Mucosa of rectum (tissue), 2 donors: ENCODE data around the gene ANGPTL1.

Source experiments
- H3K27ac ChIP-seq, 2 donors: one replicate each; pipeline ENCODE4 v1.7.0; 2013; ENCODE audit warnings: inconsistent platforms in 2 of 2, low read depth in 2 of 2, low read length in 2 of 2
- H3K27me3 ChIP-seq, 2 donors: one replicate each; pipeline ENCODE4 v1.7.0; 2013; ENCODE audit warnings: low read length in 2 of 2; ENCODE audit not compliant: control insufficient read depth in 2 of 2, insufficient read depth in 2 of 2
- H3K36me3 ChIP-seq, 2 donors: one replicate each; pipeline ENCODE4 v1.7.0; 2013; ENCODE audit warnings: low read length in 2 of 2; ENCODE audit not compliant: control insufficient read depth in 2 of 2, insufficient read depth in 2 of 2
- H3K4me1 ChIP-seq, 2 donors: one replicate each; pipeline ENCODE4 v1.7.0; 2013; ENCODE audit warnings: low read length in 2 of 2, mild to moderate bottlenecking in 1 of 2; ENCODE audit not compliant: control insufficient read depth in 2 of 2, insufficient read depth in 2 of 2
- H3K4me3 ChIP-seq, 2 donors: one replicate each; pipeline ENCODE4 v1.7.0; 2013; ENCODE audit warnings: low read length in 2 of 2
- H3K9ac ChIP-seq, 2 donors: one replicate each; pipeline ENCODE4 v1.7.0; 2013; ENCODE audit warnings: low read length in 2 of 2, low read depth in 1 of 2, mild to moderate bottlenecking in 1 of 2
- H3K9me3 ChIP-seq, 2 donors: one replicate each; pipeline ENCODE4 v1.7.0; 2013; ENCODE audit warnings: low read length in 2 of 2; ENCODE audit not compliant: control insufficient read depth in 2 of 2
- donor health status: healthy.
- donor health status: Normal muscosa, but diverticular disease.

Gene ANGPTL1

GRCh38 chr1:178870944-178871343, at the start of gene ANGPTL1:
Gene ANGPTL1 (minus strand): TSS chr1:178871077. CDS start chr1:178865776, 5,301 bp downstream.
- peaks cover 6 to 26% of the 10 kb centered on the region in 2 donors for H3K4me1 ChIP-seq
- no peaks in the 10 kb centered on the region for H3K9me3 ChIP-seq
- peak within 1 kb of the TSS; percentile 19 to 56 for H3K27ac ChIP-seq
- H3K4me3 ChIP-seq: peak within 1 kb of the TSS; percentile 56 to 65
- peak within 1 kb of the TSS; percentile 5 to 19 for H3K9ac ChIP-seq
- no peaks in the 10 kb centered on the region for H3K27me3 ChIP-seq
- no peaks in the 10 kb centered on the region for H3K36me3 ChIP-seq

GRCh38 chr1:178919581-178919980, 48.7 kb upstream of the ANGPTL1 start:
- Histone ChIP-seq H3K4me3 (no peak overlapping the region), H3K4me1 (peaks cover 0 to 5% of the 10 kb centered on the region in 2 donors), H3K9me3 (no peaks in the 10 kb centered on the region), H3K27me3 (no peaks in the 10 kb centered on the region), H3K9ac (no peak overlapping the region), H3K36me3 (peaks cover 4 to 6% of the 10 kb centered on the region in 2 donors), H3K27ac (no peak overlapping the region)

- H3K27ac ChIP-seq: no peak overlapping the region
- no peak overlapping the region for H3K9ac ChIP-seq
- H3K9me3 ChIP-seq: no peaks in the 10 kb centered on the region
- H3K4me3 ChIP-seq: no peak overlapping the region
- H3K27me3 ChIP-seq: no peaks in the 10 kb centered on the region
- peaks cover 4 to 7% of the 10 kb centered on the region in 2 donors for H3K36me3 ChIP-seq
- H3K4me1 ChIP-seq: peaks cover 0 to 5% of the 10 kb centered on the region in 2 donors
Observed at GRCh38 chr1:178918955-178919354, 48.1 kb upstream of the ANGPTL1 start.

GRCh38 chr1:178918308-178918707, 47.4 kb upstream of the ANGPTL1 start:
- no peak overlapping the region for H3K9ac ChIP-seq
- no peaks in the 10 kb centered on the region for H3K27me3 ChIP-seq
- peaks cover 4 to 10% of the 10 kb centered on the region in 2 donors for H3K36me3 ChIP-seq
- H3K27ac ChIP-seq: no peak overlapping the region
- no peak overlapping the region for H3K4me3 ChIP-seq
- no peaks in the 10 kb centered on the region for H3K9me3 ChIP-seq
- H3K4me1 ChIP-seq: peaks cover 0 to 5% of the 10 kb centered on the region in 2 donors

GRCh38 chr1:178916448-178917174, 45.7 kb upstream of the ANGPTL1 start:
- no peaks in the 10 kb centered on the region for H3K27me3 ChIP-seq
- peaks cover 4 to 10% of the 10 kb centered on the region in 2 donors for H3K36me3 ChIP-seq
- H3K4me3 ChIP-seq: no peak overlapping the region
- no peak overlapping the region for H3K27ac ChIP-seq
- peaks cover 0 to 5% of the 10 kb centered on the region in 2 donors for H3K4me1 ChIP-seq
- H3K9ac ChIP-seq: no peak overlapping the region
- no peaks in the 10 kb centered on the region for H3K9me3 ChIP-seq

GRCh38 chr1:178912597-178912996, 41.7 kb upstream of the ANGPTL1 start:
- Histone ChIP-seq H3K4me1 (no peaks in the 10 kb centered on the region), H3K27me3 (no peaks in the 10 kb centered on the region), H3K9ac (no peak overlapping the region), H3K36me3 (peaks cover 4 to 10% of the 10 kb centered on the region in 2 donors), H3K27ac (no peak overlapping the region), H3K4me3 (no peak overlapping the region), H3K9me3 (no peaks in the 10 kb centered on the region)

- no peaks in the 10 kb centered on the region for H3K9me3 ChIP-seq
- no peak overlapping the region for H3K4me3 ChIP-seq
- peaks cover 5 to 6% of the 10 kb centered on the region in 2 donors for H3K36me3 ChIP-seq
- no peaks in the 10 kb centered on the region for H3K27me3 ChIP-seq
- no peaks in the 10 kb centered on the region for H3K4me1 ChIP-seq
- no peak overlapping the region for H3K27ac ChIP-seq
- H3K9ac ChIP-seq: no peak overlapping the region
Observed at GRCh38 chr1:178910023-178910422, 39.1 kb upstream of the ANGPTL1 start.

GRCh38 chr1:178908358-178908757, 37.5 kb upstream of the ANGPTL1 start:
- Histone ChIP-seq H3K9me3 (no peaks in the 10 kb centered on the region), H3K27ac (no peak overlapping the region), H3K4me3 (no peak overlapping the region), H3K9ac (no peak overlapping the region), H3K27me3 (no peaks in the 10 kb centered on the region), H3K4me1 (no peaks in the 10 kb centered on the region), H3K36me3 (peaks cover 2 to 5% of the 10 kb centered on the region in 2 donors)

- Histone ChIP-seq H3K4me1 (no peaks in the 10 kb centered on the region), H3K36me3 (peaks cover 0 to 7% of the 10 kb centered on the region in 2 donors), H3K4me3 (no peak overlapping the region), H3K9ac (no peak overlapping the region), H3K27me3 (no peaks in the 10 kb centered on the region), H3K9me3 (no peaks in the 10 kb centered on the region), H3K27ac (no peak overlapping the region)
Observed at GRCh38 chr1:178901482-178902125, 30.7 kb upstream of the ANGPTL1 start.

- Histone ChIP-seq H3K4me3 (no peak overlapping the region), H3K36me3 (peaks cover 12 to 16% of the 10 kb centered on the region in 2 donors), H3K27me3 (no peaks in the 10 kb centered on the region), H3K27ac (no peak overlapping the region), H3K4me1 (no peaks in the 10 kb centered on the region), H3K9ac (no peak overlapping the region), H3K9me3 (no peaks in the 10 kb centered on the region)
Observed at GRCh38 chr1:178899402-178899801, 28.5 kb upstream of the ANGPTL1 start.
